ENCODE results near the gene POLR1C. TPM values are rescaled to one million over a fixed set of nuclear protein-coding genes. Genes with fewer than 3 reads are reported as not detected.

POLR1C gene
- total RNA-seq, 1 donor from 2014 or later, result 39.5 TPM

DNA sequence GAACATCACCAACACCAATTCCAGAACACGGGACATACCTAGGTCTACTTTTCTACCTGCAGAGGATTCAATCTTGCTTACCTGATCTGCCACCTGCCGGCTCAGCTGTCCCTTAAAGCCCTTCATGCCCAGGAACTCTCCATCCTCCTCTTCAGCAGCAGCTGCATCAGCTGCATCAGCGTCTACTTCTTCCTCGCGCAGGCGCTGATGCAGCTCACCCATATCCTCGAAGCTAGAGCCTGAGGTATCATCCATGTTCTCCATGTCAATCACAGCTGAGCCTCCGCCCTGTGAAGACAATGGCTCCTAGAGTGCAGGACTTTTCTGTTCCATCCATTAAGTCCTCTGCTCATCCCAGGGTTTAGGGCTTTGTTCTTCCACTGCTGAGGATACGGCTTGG, 1.1 kb upstream of the POLR1C start:
- no peaks in the 10 kb centered on the region for H3K9me3 Mint-ChIP-seq
- no peak for DNase-seq (ENCODE audit: low spot score in 2 of 2, unreplicated experiment in 2 of 2)
- peaks cover 22% of the 10 kb centered on the region for H3K4me1 Mint-ChIP-seq
- TF ChIP-seq, protein P1, sequence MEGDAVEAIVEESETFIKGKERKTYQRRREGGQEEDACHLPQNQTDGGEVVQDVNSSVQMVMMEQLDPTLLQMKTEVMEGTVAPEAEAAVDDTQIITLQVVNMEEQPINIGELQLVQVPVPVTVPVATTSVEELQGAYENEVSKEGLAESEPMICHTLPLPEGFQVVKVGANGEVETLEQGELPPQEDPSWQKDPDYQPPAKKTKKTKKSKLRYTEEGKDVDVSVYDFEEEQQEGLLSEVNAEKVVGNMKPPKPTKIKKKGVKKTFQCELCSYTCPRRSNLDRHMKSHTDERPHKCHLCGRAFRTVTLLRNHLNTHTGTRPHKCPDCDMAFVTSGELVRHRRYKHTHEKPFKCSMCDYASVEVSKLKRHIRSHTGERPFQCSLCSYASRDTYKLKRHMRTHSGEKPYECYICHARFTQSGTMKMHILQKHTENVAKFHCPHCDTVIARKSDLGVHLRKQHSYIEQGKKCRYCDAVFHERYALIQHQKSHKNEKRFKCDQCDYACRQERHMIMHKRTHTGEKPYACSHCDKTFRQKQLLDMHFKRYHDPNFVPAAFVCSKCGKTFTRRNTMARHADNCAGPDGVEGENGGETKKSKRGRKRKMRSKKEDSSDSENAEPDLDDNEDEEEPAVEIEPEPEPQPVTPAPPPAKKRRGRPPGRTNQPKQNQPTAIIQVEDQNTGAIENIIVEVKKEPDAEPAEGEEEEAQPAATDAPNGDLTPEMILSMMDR (IDR thresholded peaks at IDR 0.05; ENCODE audit: unreplicated experiment), result no peak
- no peak overlapping the region for H3K27ac Mint-ChIP-seq
- no peak overlapping the region for H3K4me3 Mint-ChIP-seq
- peaks cover 29% of the 10 kb centered on the region for H3K36me3 Mint-ChIP-seq
- no peaks in the 10 kb centered on the region for H3K27me3 Mint-ChIP-seq (ENCODE audit: low read depth)

DNA sequence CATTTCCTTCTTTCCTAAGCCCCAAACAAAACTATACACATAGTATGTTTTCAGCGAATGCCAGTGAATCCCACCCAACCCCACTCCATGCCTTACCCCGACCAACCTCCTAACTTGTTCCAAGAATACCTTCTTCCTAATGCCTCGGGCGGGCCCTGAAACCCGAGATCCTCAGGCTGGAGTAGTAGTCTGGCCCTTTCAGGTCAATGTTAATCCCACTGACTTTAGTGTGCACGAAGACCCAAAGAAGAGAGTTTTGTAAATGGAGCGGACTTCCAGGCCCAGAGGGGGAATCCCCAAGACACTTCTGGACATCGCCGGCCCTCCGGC, 557 bp upstream of the POLR1C start:
- no peaks in the 10 kb centered on the region for H3K27me3 Mint-ChIP-seq (ENCODE audit: low read depth)
- DNase-seq (ENCODE audit: low spot score in 2 of 2, unreplicated experiment in 2 of 2), result no peak
- no peak overlapping the region for H3K27ac Mint-ChIP-seq
- H3K4me1 Mint-ChIP-seq, result peaks cover 22% of the 10 kb centered on the region
- no peaks in the 10 kb centered on the region for H3K9me3 Mint-ChIP-seq
- no peak overlapping the region for H3K4me3 Mint-ChIP-seq
- TF ChIP-seq, protein P1 (IDR thresholded peaks at IDR 0.05; ENCODE audit: unreplicated experiment), result no peak
- H3K36me3 Mint-ChIP-seq, result peaks cover 31% of the 10 kb centered on the region

DNA sequence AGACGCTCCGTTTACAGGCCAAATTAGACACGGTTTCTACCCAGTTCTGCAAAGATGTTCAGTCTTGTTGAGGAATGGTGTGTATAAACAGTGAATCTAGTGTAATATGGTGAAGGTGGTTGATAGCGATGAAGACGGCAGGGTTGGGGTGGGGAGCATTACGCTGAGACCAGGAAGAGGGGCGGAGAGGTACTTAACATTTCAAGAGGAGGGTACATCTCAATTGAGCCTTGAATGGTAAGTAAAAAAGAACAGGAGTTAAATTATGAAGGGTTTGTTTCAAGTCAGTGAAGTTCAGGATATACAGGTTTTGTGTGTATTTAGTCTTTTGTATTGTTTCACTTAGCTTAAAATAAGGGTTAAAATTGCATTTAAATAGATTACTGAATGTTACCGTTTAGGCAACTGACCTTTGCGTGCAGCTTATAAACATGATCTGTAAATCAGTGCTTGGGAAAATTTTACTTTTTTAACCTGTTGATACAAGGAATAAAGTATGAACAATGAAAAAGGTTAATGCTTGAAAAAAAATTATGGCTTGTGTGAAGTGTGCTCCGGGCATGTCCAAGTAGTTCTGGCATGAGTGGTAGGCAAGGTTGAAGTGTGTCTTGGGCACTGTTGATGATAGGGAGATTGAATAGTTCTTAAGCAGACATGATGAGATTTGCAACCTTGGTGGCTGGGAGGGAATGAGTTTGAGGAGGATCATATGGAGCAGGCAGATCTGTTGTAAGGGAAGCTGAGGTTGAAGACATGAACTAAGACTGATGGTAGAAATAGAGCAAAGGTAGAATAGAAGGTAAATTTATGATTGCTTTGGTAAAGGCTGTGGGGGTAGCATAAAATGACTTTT, 842 bp downstream of the POLR1C start:
- no peaks in the 10 kb centered on the region for H3K9me3 Mint-ChIP-seq
- H3K4me1 Mint-ChIP-seq, result peaks cover 22% of the 10 kb centered on the region
- no peaks in the 10 kb centered on the region for H3K27me3 Mint-ChIP-seq (ENCODE audit: low read depth)

DNA sequence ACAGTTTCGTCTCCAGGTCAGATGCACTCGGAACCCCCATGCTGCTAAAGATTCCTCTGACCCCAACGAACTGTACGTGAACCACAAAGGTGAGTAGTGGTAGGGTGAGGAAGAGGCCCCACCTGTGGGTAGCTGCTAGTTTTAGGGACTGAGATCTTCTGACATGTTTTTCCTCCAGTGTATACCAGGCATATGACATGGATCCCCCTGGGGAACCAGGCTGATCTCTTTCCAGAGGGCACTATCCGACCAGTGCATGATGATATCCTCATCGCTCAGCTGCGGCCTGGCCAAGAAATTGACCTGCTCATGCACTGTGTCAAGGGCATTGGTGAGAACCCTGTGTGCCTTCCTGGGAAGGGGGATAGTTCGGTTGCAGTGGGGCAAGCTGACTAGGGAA, 3.2 kb downstream of the POLR1C start:
- H3K9me3 Mint-ChIP-seq, result no peaks in the 10 kb centered on the region
- H3K27me3 Mint-ChIP-seq (ENCODE audit: low read depth), result no peaks in the 10 kb centered on the region
- DNase-seq (ENCODE audit: low spot score in 2 of 2, unreplicated experiment in 2 of 2), result no peak
- no peak overlapping the region for H3K27ac Mint-ChIP-seq
- peaks cover 14% of the 10 kb centered on the region for H3K4me1 Mint-ChIP-seq
- H3K4me3 Mint-ChIP-seq, result no peak overlapping the region
- peaks cover 26% of the 10 kb centered on the region for H3K36me3 Mint-ChIP-seq
- TF ChIP-seq, protein P1 (IDR thresholded peaks at IDR 0.05; ENCODE audit: unreplicated experiment), result no peak

More for the DNA sequence above, 842 bp downstream of the POLR1C start:
- TF ChIP-seq, protein P1 (IDR thresholded peaks at IDR 0.05; ENCODE audit: unreplicated experiment), result no peak
- H3K4me3 Mint-ChIP-seq, result no peak overlapping the region
- peaks cover 26% of the 10 kb centered on the region for H3K36me3 Mint-ChIP-seq
- no peak overlapping the region for H3K27ac Mint-ChIP-seq
- DNase-seq (ENCODE audit: low spot score in 2 of 2, unreplicated experiment in 2 of 2), result no peak

DNA sequence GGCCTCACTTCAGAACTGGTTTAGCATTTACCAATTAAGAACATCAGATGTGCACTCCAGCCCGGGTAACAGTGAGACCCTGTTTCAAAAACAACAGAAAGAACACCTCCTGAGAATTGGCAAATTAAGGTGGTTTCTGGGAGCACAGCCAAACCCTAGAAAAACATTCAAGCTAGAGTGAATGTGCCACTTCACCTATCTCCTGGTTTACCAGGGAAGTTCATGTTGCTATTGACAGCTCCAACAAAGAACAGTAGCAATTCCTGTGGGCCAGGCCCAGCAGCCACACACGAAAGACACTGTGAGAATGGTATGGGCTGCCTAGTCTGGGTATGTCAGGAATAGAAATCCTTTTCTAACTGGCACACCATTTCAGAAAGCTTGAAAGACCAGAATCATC, 4.9 kb downstream of the POLR1C start:
- TF ChIP-seq, protein P1 (IDR thresholded peaks at IDR 0.05; ENCODE audit: unreplicated experiment), result no peak
- H3K4me3 Mint-ChIP-seq, result no peak overlapping the region
- peaks cover 37% of the 10 kb centered on the region for H3K36me3 Mint-ChIP-seq
- no peak for DNase-seq (ENCODE audit: low spot score in 2 of 2, unreplicated experiment in 2 of 2)
- no peak overlapping the region for H3K27ac Mint-ChIP-seq
- H3K27me3 Mint-ChIP-seq (ENCODE audit: low read depth), result no peaks in the 10 kb centered on the region
- H3K9me3 Mint-ChIP-seq, result no peaks in the 10 kb centered on the region
- H3K4me1 Mint-ChIP-seq, result no peaks in the 10 kb centered on the region

Data from mesothelial cell of epicardium (in vitro differentiated cells).